Kidney glomerular epithelial cell (primary cell): Measurements from ENCODE around the gene DPYD.

Experiments used
- DNase-seq: peaks from one replicate; lab custom pipeline; 2025; lab: John Stamatoyannopoulos, UW

Gene DPYD

DNA sequence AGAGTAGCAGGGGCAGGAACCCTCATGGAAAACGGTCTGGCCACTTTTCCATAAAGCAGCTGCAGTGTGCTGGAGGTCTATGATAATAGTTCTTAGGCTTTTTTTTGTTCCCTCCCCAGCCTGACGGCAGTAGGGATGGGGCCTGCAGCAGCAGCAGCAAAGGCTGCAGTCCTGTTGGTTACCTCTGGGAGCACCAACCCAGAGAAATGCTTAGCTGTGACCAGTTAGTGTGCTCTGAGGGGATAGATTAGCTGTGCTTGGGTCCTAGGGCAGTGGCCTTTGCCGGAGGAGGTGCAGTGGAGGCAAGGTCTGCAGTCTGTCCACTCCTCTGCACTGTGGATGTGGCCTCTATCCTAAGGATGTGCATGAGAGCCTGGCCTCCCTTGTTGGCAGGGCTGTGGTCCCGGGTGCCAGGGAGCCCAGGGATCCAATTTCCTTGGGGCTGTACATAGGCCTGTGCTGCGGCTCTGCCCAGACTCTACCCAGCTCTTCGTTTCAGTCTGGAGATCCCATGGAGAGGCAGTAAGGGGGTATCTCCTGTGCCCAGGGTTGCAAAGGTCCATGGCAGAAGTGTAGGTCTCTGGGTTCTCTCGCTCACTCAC, 876.6 kb downstream of the DPYD start:
- DNase-seq: no peak

DNA sequence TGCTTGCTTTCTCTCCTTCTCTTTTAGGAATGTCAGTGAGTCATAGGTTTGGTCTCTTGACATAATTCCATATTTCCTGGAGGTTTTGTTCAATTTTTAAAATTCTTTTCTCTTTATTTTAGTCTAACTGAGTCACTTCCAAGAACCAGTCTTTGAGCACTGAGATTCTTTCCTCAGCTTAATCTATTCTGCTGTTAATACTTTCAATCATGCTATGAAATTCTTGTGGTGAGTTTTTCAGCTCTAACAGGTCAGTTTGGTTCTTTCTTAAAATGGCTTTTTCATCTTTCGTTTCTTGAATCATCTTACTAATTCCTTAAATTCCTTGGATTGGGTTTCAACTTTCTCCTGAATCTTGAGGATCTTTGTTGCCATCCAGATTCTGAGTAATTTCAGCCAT, 878.3 kb downstream of the DPYD start:
- no peak for DNase-seq

DNA sequence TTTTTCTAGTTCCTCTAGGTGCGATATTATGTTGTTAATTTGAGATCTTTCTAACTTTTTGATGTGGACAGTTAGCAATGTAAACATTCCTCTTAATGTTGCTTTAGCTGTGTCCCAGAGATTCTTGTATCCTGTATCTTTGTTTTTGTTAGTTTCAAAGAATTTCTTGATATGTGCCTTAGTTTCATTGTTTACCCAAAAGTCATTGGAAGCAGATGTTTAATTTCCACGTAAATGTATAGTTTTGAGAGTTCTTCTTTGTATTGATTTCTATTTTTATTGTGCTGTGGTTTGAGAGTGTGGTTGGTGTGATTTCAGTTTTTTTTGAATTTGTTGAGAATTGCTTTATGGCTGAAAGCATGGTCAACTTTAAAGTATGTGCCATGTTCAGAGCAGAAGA, 879.8 kb downstream of the DPYD start:
- no peak for DNase-seq

DNA sequence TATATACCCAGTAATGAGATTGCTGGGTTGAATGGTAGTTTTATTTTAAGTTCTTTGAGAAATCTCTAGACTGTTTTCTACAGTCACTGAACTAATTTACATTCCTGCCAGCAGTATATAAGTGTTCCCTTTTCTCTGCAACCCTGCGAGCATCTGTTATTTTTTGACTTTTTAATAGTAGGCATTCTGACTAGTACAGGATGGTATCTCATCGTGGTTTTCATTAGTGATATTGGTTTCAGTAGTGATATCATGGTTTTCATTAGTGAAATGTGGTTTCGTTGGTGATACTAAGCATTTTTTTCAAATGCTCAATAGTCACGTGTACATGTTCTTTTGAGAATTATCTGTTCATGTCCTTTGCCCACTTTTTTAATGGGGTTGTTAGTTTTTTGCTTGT, 882.4 kb downstream of the DPYD start:
- DNase-seq: no peak

DNA sequence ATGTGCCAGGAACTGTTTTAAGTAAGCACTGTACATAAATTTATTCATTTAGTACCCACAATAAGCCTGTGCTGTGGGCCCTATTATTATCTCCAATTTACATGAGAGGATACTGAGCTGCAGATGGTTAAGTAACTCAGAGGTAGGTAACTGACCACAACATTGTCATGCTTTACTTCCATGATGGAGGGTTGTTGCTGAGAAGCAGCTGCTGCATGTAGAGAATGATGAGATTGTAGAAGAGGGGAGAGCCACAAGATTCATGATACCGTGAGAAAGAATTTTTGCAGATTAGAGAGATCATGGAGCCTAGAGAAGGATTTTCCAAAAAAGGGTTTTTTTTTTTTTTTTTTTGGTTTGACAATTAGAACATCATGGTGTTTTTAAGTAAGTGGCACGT, 886.2 kb downstream of the DPYD start:
- DNase-seq: no peak

DNA sequence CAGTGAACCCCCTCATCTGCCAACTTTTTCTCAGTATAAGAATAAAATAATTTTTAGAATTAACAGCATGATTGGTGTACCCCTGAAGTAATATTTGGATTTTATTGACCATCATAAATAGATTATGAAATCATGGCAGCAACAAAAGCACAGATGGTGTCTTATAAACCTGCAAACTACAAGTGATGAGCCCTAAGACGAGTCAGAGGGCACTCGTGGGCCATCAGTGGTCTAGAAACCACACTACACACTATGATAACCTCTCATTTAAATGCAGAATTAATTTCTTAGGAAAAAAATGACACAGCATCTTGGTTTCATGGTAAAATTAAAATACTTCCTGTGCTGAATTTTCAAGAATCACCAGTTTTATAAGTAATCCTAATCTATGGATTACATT, 886.9 kb downstream of the DPYD start:
- DNase-seq: no peak
